HuH-7.5 (cell line): ENCODE data around the gene ATP5PD.

Experiments used
- DNase-seq: peaks from one replicate; pipeline ENCODE4 v3.0.0; 2011; ENCODE audit warnings: low spot score

The ATP5PD gene

GRCh38 chr17:75046407-75047289 is at the start of gene ATP5PD, which contains the start of gene KCTD2:
Gene ATP5PD (minus strand): TSS chr17:75046969. CDS start chr17:75042650, 4,319 bp downstream.
Gene KCTD2 (plus strand): TSS chr17:75047225. CDS start chr17:75047251, 26 bp downstream.
- peak; percentile 99 for DNase-seq

- DNase-seq: peak; percentile 74
These were observed 49.4 kb upstream of the ATP5PD start for GRCh38 chr17:75096082-75096625.

- DNase-seq: no peak
These were observed 48.2 kb upstream of the ATP5PD start for GRCh38 chr17:75094871-75095399.

GRCh38 chr17:75093548-75094158 is 46.9 kb upstream of the ATP5PD start:
- no peak for DNase-seq

- DNase-seq: no peak
These were observed 45.1 kb upstream of the ATP5PD start for GRCh38 chr17:75091855-75092327.

- DNase-seq: peak; percentile 35
These were observed 44.4 kb upstream of the ATP5PD start for GRCh38 chr17:75090871-75091854.

GRCh38 chr17:75088465-75089417 is 42.0 kb upstream of the ATP5PD start:
- DNase-seq: no peak

- peak; percentile 63 for DNase-seq
These were observed 41.0 kb upstream of the ATP5PD start, which contains the start of gene SLC16A5 for GRCh38 chr17:75087558-75088453. Gene SLC16A5 (plus strand): TSS chr17:75087954. CDS start chr17:75093637, 5,683 bp downstream.

GRCh38 chr17:75087182-75087557 is 40.4 kb upstream of the ATP5PD start:
- DNase-seq: no peak

- DNase-seq: no peak
These were observed 39.9 kb upstream of the ATP5PD start for GRCh38 chr17:75086496-75087181.

GRCh38 chr17:75084039-75084660 is 37.4 kb upstream of the ATP5PD start:
- peak; percentile 66 for DNase-seq

GRCh38 chr17:75082683-75083082 is 35.9 kb upstream of the ATP5PD start:
- DNase-seq: no peak

GRCh38 chr17:75081611-75082540 is 35.1 kb upstream of the ATP5PD start:
- DNase-seq: no peak

GRCh38 chr17:75079023-75079373 is 32.2 kb upstream of the ATP5PD start:
- DNase-seq: no peak

- DNase-seq: no peak
These were observed 31.7 kb upstream of the ATP5PD start for GRCh38 chr17:75078284-75079022.
